ENCODE data around the gene CCDC9.

- TF ChIP-seq CTCF (IDR thresholded peaks at IDR 0.05; ENCODE audit: low read length), result no peak
- TF ChIP-seq EZH2 (IDR thresholded peaks at IDR 0.05; ENCODE audit: borderline replicate concordance, low read length), result no peak
Observed at GRCh38 chr19:47229676-47230053, 26.7 kb upstream of the CCDC9 start.
